ENCODE measurements around the gene CCDC146. TPM values are rescaled to one million over a fixed set of nuclear protein-coding genes. Genes with fewer than 3 reads are reported as not detected.

The CCDC146 gene
- total RNA-seq, 1 donor from 2014 or later: 4.3 TPM

GRCh38 chr7:77284616-77285015 lies 162.2 kb downstream of the CCDC146 start:
- no peak for TF ChIP-seq CTCF (IDR thresholded peaks at IDR 0.05)
- DNase-seq (no peak), ATAC-seq (no peak)
- H3K27ac ChIP-seq: no peak overlapping the region
- H3K36me3 ChIP-seq: no peaks in the 10 kb centered on the region
- H3K4me1 ChIP-seq: peaks cover 4% of the 10 kb centered on the region
- H3K27me3 ChIP-seq: no peaks in the 10 kb centered on the region
- intact Hi-C loops (cut with DNase I): no loop called here
- H3K4me3 ChIP-seq: no peak overlapping the region
- no peaks in the 10 kb centered on the region for H3K9me3 ChIP-seq

- H3K36me3 ChIP-seq: no peaks in the 10 kb centered on the region
- no peak for DNase-seq
- H3K4me3 ChIP-seq: no peak overlapping the region
- H3K27me3 ChIP-seq: no peaks in the 10 kb centered on the region
- peaks cover 4% of the 10 kb centered on the region for H3K4me1 ChIP-seq
- H3K9me3 ChIP-seq: no peaks in the 10 kb centered on the region
- TF ChIP-seq CTCF (IDR thresholded peaks at IDR 0.05): no peak
- intact Hi-C loops (cut with DNase I): no loop called here
- ATAC-seq: no peak
- H3K27ac ChIP-seq: no peak overlapping the region
Measured at GRCh38 chr7:77288676-77289320, 166.4 kb downstream of the CCDC146 start.

GRCh38 chr7:77289387-77289786 lies 167.0 kb downstream of the CCDC146 start:
- ATAC-seq (no peak), DNase-seq (no peak)
- peaks cover 4% of the 10 kb centered on the region for H3K4me1 ChIP-seq
- H3K4me3 ChIP-seq: no peak overlapping the region
- intact Hi-C loops (cut with DNase I): no loop called here
- no peaks in the 10 kb centered on the region for H3K9me3 ChIP-seq
- H3K27ac ChIP-seq: no peak overlapping the region
- no peaks in the 10 kb centered on the region for H3K36me3 ChIP-seq
- no peak for TF ChIP-seq CTCF (IDR thresholded peaks at IDR 0.05)
- no peaks in the 10 kb centered on the region for H3K27me3 ChIP-seq

- H3K27ac ChIP-seq: no peak overlapping the region
- intact Hi-C loops (cut with DNase I): no loop called here
Measured at GRCh38 chr7:77290425-77290824, 168.0 kb downstream of the CCDC146 start.

GRCh38 chr7:77293046-77293445 lies 170.6 kb downstream of the CCDC146 start:
- Histone ChIP-seq H3K27ac (no peak overlapping the region), H3K9me3 (peaks cover 13% of the 10 kb centered on the region), H3K4me3 (no peak overlapping the region), H3K27me3 (no peaks in the 10 kb centered on the region), H3K4me1 (peaks cover 4% of the 10 kb centered on the region), H3K36me3 (no peaks in the 10 kb centered on the region)
- ATAC-seq (no peak), DNase-seq (no peak)
- no peak for TF ChIP-seq CTCF (IDR thresholded peaks at IDR 0.05)
- intact Hi-C loops (cut with DNase I): no loop called here

More at GRCh38 chr7:77290425-77290824, 168.0 kb downstream of the CCDC146 start:
- Histone ChIP-seq H3K36me3 (no peaks in the 10 kb centered on the region), H3K27me3 (no peaks in the 10 kb centered on the region), H3K9me3 (no peaks in the 10 kb centered on the region), H3K4me3 (no peak overlapping the region), H3K4me1 (peaks cover 4% of the 10 kb centered on the region)
- TF ChIP-seq CTCF (IDR thresholded peaks at IDR 0.05): no peak
- no peak for ATAC-seq
- no peak for DNase-seq

GRCh38 chr7:77295549-77295948 lies 173.1 kb downstream of the CCDC146 start:
- DNase-seq (no peak), ATAC-seq (no peak)
- H3K36me3 ChIP-seq: no peaks in the 10 kb centered on the region
- intact Hi-C loops (cut with DNase I): no loop called here
- H3K9me3 ChIP-seq: peaks cover 13% of the 10 kb centered on the region
- no peak overlapping the region for H3K4me3 ChIP-seq
- no peak overlapping the region for H3K27ac ChIP-seq
- no peaks in the 10 kb centered on the region for H3K4me1 ChIP-seq
- no peak for TF ChIP-seq CTCF (IDR thresholded peaks at IDR 0.05)
- no peaks in the 10 kb centered on the region for H3K27me3 ChIP-seq

All from upper lobe of right lung (tissue), 1 donor.